ENCODE data around the gene SPDYE8. TPM values are rescaled to one million over a fixed set of nuclear protein-coding genes. Genes with fewer than 3 reads are reported as not detected.
"Not testable (repeated sequence)": the region's sequence is repeated elsewhere in the genome, so short reads cannot be mapped to it uniquely, and the experiment has no call there.

Gene SPDYE8
- total RNA-seq, 1 experiment from 2014 or later, result not detected

GRCh38 chr7:72975656-72976286 is 53.8 kb downstream of the SPDYE8 start:
- not testable (repeated sequence) for H2BK5ac ChIP-seq (ENCODE audit: insufficient read length, low read length); H3K4ac ChIP-seq (ENCODE audit: low read depth, low read length); H3K4me1 Mint-ChIP-seq; H3K27me3 Mint-ChIP-seq (ENCODE audit: low read depth); H2AFZ ChIP-seq (ENCODE audit: low read length); H3K23me2 ChIP-seq (ENCODE audit: insufficient read length, low read depth, low read length, poor library complexity, severe bottlenecking); H3K27ac Mint-ChIP-seq; H2AK5ac ChIP-seq (ENCODE audit: insufficient read length, low read length); H2BK20ac ChIP-seq (ENCODE audit: low read depth, low read length, poor library complexity, severe bottlenecking); H3K9me3 Mint-ChIP-seq; DNase-seq; H3K27me3 ChIP-seq (ENCODE audit: insufficient read depth, low read length); H3K18ac ChIP-seq (ENCODE audit: insufficient read length, low read depth, low read length); H4K8ac ChIP-seq (replicated peaks; ENCODE audit: insufficient read length, low read depth, low read length); H3K27ac ChIP-seq (ENCODE audit: insufficient read length, low read depth, low read length); H3K36me3 Mint-ChIP-seq (ENCODE audit: insufficient read depth in 1 of 3, low read depth in 3 of 3); H4K20me1 ChIP-seq (ENCODE audit: control insufficient read depth, insufficient read depth, insufficient read length); H3K79me2 ChIP-seq (ENCODE audit: insufficient read depth, low read length); H3K79me1 ChIP-seq (ENCODE audit: insufficient read depth, low read depth, low read length, poor library complexity, severe bottlenecking); H4K91ac ChIP-seq (ENCODE audit: insufficient read length, low read depth, low read length); H3K4me3 Mint-ChIP-seq; H3K9me3 ChIP-seq (ENCODE audit: control insufficient read depth, low read depth, low read length); H2BK12ac ChIP-seq (ENCODE audit: insufficient read length, low read depth, low read length); H3K4me2 ChIP-seq (ENCODE audit: insufficient read depth, insufficient read length, low read length); H3K23ac ChIP-seq (ENCODE audit: insufficient read length, low read depth, low read length); H3K14ac ChIP-seq (ENCODE audit: insufficient read depth, low read length); H2BK15ac ChIP-seq (ENCODE audit: low read depth, low read length); H3K56ac ChIP-seq (ENCODE audit: insufficient read length, low read depth, low read length); H3K9ac ChIP-seq (ENCODE audit: extremely low read depth, insufficient read length, low read length); H2BK120ac ChIP-seq (ENCODE audit: low read depth, low read length, poor library complexity, severe bottlenecking); H4K5ac ChIP-seq (ENCODE audit: insufficient read length, low read depth, low read length); H3T11ph ChIP-seq (ENCODE audit: low read length); H3K4me1 ChIP-seq (ENCODE audit: insufficient read depth, low read length)
- no CpG with 5 or more reads among the region's 55 CpGs for WGBS (ENCODE audit: extremely low coverage, insufficient read length, low lambda C conversion rate)

- H4K5ac ChIP-seq (ENCODE audit: insufficient read length, low read depth, low read length); H3K27ac ChIP-seq (ENCODE audit: insufficient read length, low read depth, low read length); H3K27me3 Mint-ChIP-seq (ENCODE audit: low read depth); H3K14ac ChIP-seq (ENCODE audit: insufficient read depth, low read length); H3K27ac Mint-ChIP-seq; H3K18ac ChIP-seq (ENCODE audit: insufficient read length, low read depth, low read length); H3K9ac ChIP-seq (ENCODE audit: extremely low read depth, insufficient read length, low read length); H3K36me3 Mint-ChIP-seq (ENCODE audit: insufficient read depth in 1 of 3, low read depth in 3 of 3); DNase-seq; H4K8ac ChIP-seq (replicated peaks; ENCODE audit: insufficient read length, low read depth, low read length); H3K4me2 ChIP-seq (ENCODE audit: insufficient read depth, insufficient read length, low read length); H3K4me1 Mint-ChIP-seq; H2AK5ac ChIP-seq (ENCODE audit: insufficient read length, low read length); H2BK12ac ChIP-seq (ENCODE audit: insufficient read length, low read depth, low read length); H3K79me1 ChIP-seq (ENCODE audit: insufficient read depth, low read depth, low read length, poor library complexity, severe bottlenecking); H3K23ac ChIP-seq (ENCODE audit: insufficient read length, low read depth, low read length); H3K4me3 Mint-ChIP-seq; H3K9me3 Mint-ChIP-seq; H3K56ac ChIP-seq (ENCODE audit: insufficient read length, low read depth, low read length); H4K20me1 ChIP-seq (ENCODE audit: control insufficient read depth, insufficient read depth, insufficient read length); H2BK15ac ChIP-seq (ENCODE audit: low read depth, low read length); H3K4me1 ChIP-seq (ENCODE audit: insufficient read depth, low read length); H2AFZ ChIP-seq (ENCODE audit: low read length); H3K9me3 ChIP-seq (ENCODE audit: control insufficient read depth, low read depth, low read length); H3K27me3 ChIP-seq (ENCODE audit: insufficient read depth, low read length); H3K4ac ChIP-seq (ENCODE audit: low read depth, low read length); H2BK5ac ChIP-seq (ENCODE audit: insufficient read length, low read length); H3K23me2 ChIP-seq (ENCODE audit: insufficient read length, low read depth, low read length, poor library complexity, severe bottlenecking); H2BK120ac ChIP-seq (ENCODE audit: low read depth, low read length, poor library complexity, severe bottlenecking); H4K91ac ChIP-seq (ENCODE audit: insufficient read length, low read depth, low read length); H3T11ph ChIP-seq (ENCODE audit: low read length); H2BK20ac ChIP-seq (ENCODE audit: low read depth, low read length, poor library complexity, severe bottlenecking); H3K79me2 ChIP-seq (ENCODE audit: insufficient read depth, low read length): not testable (repeated sequence)
- WGBS (ENCODE audit: extremely low coverage, insufficient read length, low lambda C conversion rate), result no CpG with 5 or more reads among the region's 7 CpGs
Observed at GRCh38 chr7:72974781-72975180, 54.8 kb downstream of the SPDYE8 start.

Data from H9 (cell line).